Sigmoid colon (tissue), 7 donors: ENCODE data around the gene TCEAL6. TPM values are rescaled to one million over a fixed set of nuclear protein-coding genes. Genes with fewer than 3 reads are reported as not detected.
"Not testable (repeated sequence)": the region's sequence is repeated elsewhere in the genome, so short reads cannot be mapped to it uniquely, and the experiment has no call there.

Experiments
- DNase-seq: peaks from one replicate; pipeline ENCODE4 v3.0.0-alpha.2; 2019
- H3K27ac ChIP-seq, 4 donors: fragments of 200-600 bp; sonication (generic); one replicate each; pipeline ENCODE4 v1.5.1; 2016 to 2019; ENCODE audit warnings: mild to moderate bottlenecking in 1 of 4
- H3K27me3 ChIP-seq, 3 donors: fragments of 200-600 bp; sonication (generic); one replicate each; pipeline ENCODE4 v1.5.1; 2019; ENCODE audit warnings: mild to moderate bottlenecking in 1 of 3
- H3K36me3 ChIP-seq, 4 donors: fragments of 200-600 bp; sonication (generic); one replicate each; pipeline ENCODE4 v1.5.1; 2016 to 2019
- H3K4me1 ChIP-seq, 4 donors: fragments of 200-600 bp; sonication (generic); one replicate each; pipeline ENCODE4 v1.5.1; 2017 to 2019
- H3K4me3 ChIP-seq, 4 donors: fragments of 200-600 bp; sonication (generic); one replicate each; pipeline ENCODE4 v1.5.1; 2017 to 2019; ENCODE audit warnings: mild to moderate bottlenecking in 2 of 4, moderate library complexity in 1 of 4
- H3K9me3 ChIP-seq, 4 donors: fragments of 200-600 bp in 3 of 4; sonication (generic) in 3 of 4; one replicate each; pipeline versions ENCODE4 v1.5.1 to v1.6.1; 2013 to 2019
- EP300 ChIP-seq, 4 donors: sonication (generic); formaldehyde crosslinking; IDR thresholded peaks; one replicate each; pipeline ENCODE4 v1.6.1; 2017; ENCODE audit warnings: antibody characterized with exemption in 4 of 4
- POLR2A ChIP-seq, 2 donors: fragments of 450-650 bp; IDR thresholded peaks; one replicate each; pipeline ENCODE4 v1.6.1; 2016; ENCODE audit warnings: antibody characterized with exemption in 2 of 2, mild to moderate bottlenecking in 2 of 2, moderate library complexity in 2 of 2
- POLR2AphosphoS5 ChIP-seq, 4 donors: sonication (generic); formaldehyde crosslinking; IDR thresholded peaks; one replicate each; pipeline ENCODE4 v1.6.1; 2017; ENCODE audit warnings: antibody characterized with exemption in 4 of 4
- WGBS, 2 donors: extraction: QIAGEN DNeasy Blood & Tissue Kit; methylation state at CpG; one replicate each; pipeline ENCODE4 v1.1.7; 2013; 5-methylcytosine and 5-hydroxymethylcytosine counted together
- intact Hi-C: fragments of 100-400 bp; cut with DNase I; formaldehyde crosslinking; loops from one replicate; pipeline ENCODE4 v1.15.1; 2023
- polyA plus RNA-seq, 3 donors: library from polyadenylated mRNA; stranded (reverse); fragments of 200-250 nt; gene quantifications; one replicate each; pipeline ENCODE4 v1.2.3, GENCODE V29; 2013
- total RNA-seq, 4 donors: library from RNA; depleted of rRNA; stranded (reverse); fragments of >200 nt; gene quantifications; one replicate each; pipeline ENCODE4 v1.1.0, GENCODE V29; 2016
- TF ChIP-seq, protein P1 (sequence below), 4 experiments: fragments of 450-650 bp in 3 of 4; fragments of 200-600 bp in 1 of 4; IDR thresholded peaks; one replicate each; pipeline ENCODE4 v1.5.1; 2016 to 2019; ENCODE audit warnings: antibody characterized with exemption in 4 of 4, mild to moderate bottlenecking in 3 of 4, moderate library complexity in 2 of 4
- donor health status: healthy with polysubstance abuse.
- donor health status: Bipolar disorder and iron deficiency.
- donor health status: healthy.

The TCEAL6 gene
- total and polyA plus RNA-seq, 7 donors: 0.63 to 2.0 (median 1.8) TPM; not detected in 4

DNA sequence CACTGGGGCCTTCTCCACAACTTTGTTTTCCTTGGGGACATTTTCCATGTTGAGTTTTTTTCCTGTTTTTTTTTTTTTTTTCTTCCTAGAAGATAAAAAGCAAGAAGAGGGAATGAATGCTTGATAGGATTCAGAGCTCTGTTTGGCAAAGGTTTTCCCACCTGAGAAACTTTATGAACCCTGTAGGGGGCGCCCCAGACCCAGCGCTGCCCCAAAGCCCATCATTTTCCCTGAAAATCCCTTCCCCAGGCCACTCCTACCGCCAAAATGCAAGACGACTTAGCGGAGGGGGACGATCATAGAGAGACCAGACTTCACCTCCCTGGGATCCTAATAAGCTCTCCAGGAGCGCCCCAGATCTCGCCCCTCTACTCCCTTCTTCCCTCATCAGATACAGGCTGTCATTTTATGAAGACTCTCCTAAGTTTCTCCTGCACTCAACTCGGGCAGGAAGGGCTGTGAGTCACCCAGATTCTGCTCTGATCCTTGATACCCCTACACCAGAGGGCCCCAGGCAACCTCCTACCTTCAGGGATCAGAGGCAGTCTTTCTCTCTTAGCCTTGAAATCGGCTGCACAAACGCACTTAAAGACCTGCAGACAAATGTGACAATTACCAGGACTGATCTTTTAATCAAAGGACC lies 12.1 kb upstream of the TCEAL6 start:
- Histone ChIP-seq H3K27me3 (peaks cover 0 to 4% (median 3%) of the 10 kb centered on the region in 3 donors), H3K4me1 (peaks cover 0 to 7% (median 0%) of the 10 kb centered on the region in 4 donors), H3K36me3 (no peaks in the 10 kb centered on the region), H3K4me3 (no peak overlapping the region), H3K9me3 (no peaks in the 10 kb centered on the region), H3K27ac (no peak overlapping the region)
- TF ChIP-seq EP300 (IDR thresholded peaks at IDR 0.05) (no peak), POLR2AphosphoS5 (IDR thresholded peaks at IDR 0.05) (no peak), POLR2A (IDR thresholded peaks at IDR 0.05) (no peak)
- TF ChIP-seq, protein P1, sequence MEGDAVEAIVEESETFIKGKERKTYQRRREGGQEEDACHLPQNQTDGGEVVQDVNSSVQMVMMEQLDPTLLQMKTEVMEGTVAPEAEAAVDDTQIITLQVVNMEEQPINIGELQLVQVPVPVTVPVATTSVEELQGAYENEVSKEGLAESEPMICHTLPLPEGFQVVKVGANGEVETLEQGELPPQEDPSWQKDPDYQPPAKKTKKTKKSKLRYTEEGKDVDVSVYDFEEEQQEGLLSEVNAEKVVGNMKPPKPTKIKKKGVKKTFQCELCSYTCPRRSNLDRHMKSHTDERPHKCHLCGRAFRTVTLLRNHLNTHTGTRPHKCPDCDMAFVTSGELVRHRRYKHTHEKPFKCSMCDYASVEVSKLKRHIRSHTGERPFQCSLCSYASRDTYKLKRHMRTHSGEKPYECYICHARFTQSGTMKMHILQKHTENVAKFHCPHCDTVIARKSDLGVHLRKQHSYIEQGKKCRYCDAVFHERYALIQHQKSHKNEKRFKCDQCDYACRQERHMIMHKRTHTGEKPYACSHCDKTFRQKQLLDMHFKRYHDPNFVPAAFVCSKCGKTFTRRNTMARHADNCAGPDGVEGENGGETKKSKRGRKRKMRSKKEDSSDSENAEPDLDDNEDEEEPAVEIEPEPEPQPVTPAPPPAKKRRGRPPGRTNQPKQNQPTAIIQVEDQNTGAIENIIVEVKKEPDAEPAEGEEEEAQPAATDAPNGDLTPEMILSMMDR (IDR thresholded peaks at IDR 0.05): no peak
- intact Hi-C loops: no loop called here
- WGBS, 2 donors: 14 to 15% methylated on average over 11 of the region's 11 CpGs
- DNase-seq: no peak

DNA sequence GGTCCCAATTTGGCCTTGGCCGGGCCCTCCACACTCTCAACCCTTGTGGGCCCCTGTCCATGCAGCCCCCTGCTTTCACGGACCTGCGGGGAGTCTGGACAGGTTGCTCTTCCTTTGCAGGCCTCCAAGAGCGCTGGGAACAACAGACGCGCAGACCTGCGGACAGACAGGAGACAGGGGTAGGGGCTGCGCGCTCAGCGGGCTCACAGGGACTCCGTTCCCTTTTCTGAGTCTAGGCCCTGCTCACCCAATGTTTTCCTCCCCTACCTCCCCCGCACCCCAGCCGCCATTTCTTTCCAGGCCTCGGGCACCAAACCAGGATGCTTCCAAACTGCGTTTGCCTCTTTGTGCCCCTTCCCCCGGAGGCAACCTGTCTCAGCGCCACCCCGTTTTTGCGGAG lies 650 bp downstream of the TCEAL6 start:
- H3K4me1 ChIP-seq, intact Hi-C loops, H3K27me3 ChIP-seq, DNase-seq, H3K27ac ChIP-seq, H3K4me3 ChIP-seq, H3K9me3 ChIP-seq, H3K36me3 ChIP-seq: not testable (repeated sequence)
- 18 to 32% methylated on average over 19 of the region's 19 CpGs for WGBS, 2 donors

DNA sequence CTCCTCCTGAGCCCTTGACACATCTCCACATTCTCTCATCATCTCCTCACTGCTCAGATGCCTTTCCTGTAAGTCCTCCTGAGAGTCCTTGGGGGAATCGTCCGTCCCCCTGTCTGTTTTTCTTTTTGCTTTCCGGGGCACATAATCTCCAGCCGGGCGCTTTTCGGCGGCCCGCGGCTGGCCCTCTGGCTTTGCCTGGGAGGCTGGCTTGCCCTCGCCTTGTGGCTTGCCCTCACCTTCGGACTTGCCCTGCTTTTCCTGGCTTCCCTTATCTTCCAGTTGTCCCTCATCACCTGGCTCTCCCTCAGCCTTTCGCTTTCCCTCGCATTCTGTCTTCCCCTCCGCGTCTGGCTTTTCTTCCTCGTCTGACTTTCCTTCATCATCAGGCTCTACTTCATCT lies 1.4 kb downstream of the TCEAL6 start:
- H3K9me3 ChIP-seq, H3K4me3 ChIP-seq, H3K36me3 ChIP-seq, DNase-seq, H3K27ac ChIP-seq, H3K4me1 ChIP-seq, intact Hi-C loops, H3K27me3 ChIP-seq: not testable (repeated sequence)
- 59% methylated on average over 16 of the region's 16 CpGs for whole genome bisulfite sequencing, 2 donors

DNA sequence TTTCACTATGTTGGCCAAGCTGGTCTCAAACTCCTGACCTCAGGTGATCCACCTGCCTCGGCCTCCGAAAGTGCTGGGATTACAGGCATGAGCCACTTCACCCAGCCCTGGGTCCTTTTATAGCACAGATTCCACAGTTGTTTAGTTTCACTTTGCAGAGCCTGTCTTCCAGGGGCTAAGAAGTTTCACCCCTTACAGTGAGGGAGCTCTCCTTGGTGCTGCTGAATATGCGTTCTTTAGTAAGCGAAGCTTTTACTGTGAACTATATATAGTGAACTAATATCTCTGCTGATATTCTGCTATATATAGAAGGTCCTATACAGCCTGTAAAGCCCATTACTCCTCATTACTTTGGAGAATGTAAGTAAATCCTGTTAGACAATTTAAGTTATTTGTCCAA lies 4.2 kb downstream of the TCEAL6 start:
- no peaks in the 10 kb centered on the region for H3K9me3 ChIP-seq
- intact Hi-C loops: no loop called here
- H3K36me3 ChIP-seq: no peaks in the 10 kb centered on the region
- peaks cover 0 to 4% (median 0%) of the 10 kb centered on the region in 3 donors for H3K27me3 ChIP-seq
- DNase-seq: no peak
- WGBS, 2 donors: 37 to 50% methylated on average over 4 of the region's 4 CpGs
- no peak overlapping the region for H3K4me3 ChIP-seq
- H3K27ac ChIP-seq: no peak overlapping the region
- no peaks in the 10 kb centered on the region for H3K4me1 ChIP-seq
- TF ChIP-seq, protein P1 (IDR thresholded peaks at IDR 0.05): no peak
- TF ChIP-seq POLR2A (IDR thresholded peaks at IDR 0.05) (no peak), EP300 (IDR thresholded peaks at IDR 0.05) (no peak)

DNA sequence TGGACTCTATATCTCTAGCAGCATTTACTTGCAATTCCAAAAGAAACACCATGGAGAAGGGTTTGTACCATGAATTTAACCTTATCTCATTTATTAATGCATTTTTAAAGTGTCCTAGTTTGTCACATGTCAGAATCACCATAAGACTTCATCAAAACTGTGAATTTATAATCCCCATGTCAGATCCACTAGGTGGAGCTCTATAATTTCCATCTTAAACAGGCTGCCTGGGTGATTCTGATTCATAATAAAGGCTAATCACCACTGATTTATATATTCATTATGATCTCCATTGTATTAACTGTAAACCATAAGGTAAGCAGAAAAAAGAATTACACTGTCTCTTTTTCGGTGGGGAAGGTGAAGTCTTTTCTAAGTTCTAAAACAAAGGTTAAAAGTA lies 12.8 kb downstream of the TCEAL6 start:
- no peak for DNase-seq
- no peak overlapping the region for H3K27ac ChIP-seq
- 56 to 76% methylated on average over 1 of the region's 1 CpG for whole genome bisulfite sequencing, 2 donors
- H3K27me3 ChIP-seq: peaks cover 0 to 3% (median 0%) of the 10 kb centered on the region in 3 donors
- H3K36me3 ChIP-seq: no peaks in the 10 kb centered on the region
- no peak overlapping the region for H3K4me3 ChIP-seq
- TF ChIP-seq POLR2A (IDR thresholded peaks at IDR 0.05): no peak
- no peak for TF ChIP-seq POLR2AphosphoS5 (IDR thresholded peaks at IDR 0.05)
- TF ChIP-seq, protein P1 (IDR thresholded peaks at IDR 0.05): no peak
- no peak for TF ChIP-seq EP300 (IDR thresholded peaks at IDR 0.05)
- no peaks in the 10 kb centered on the region for H3K9me3 ChIP-seq
- peaks cover 0 to 8% (median 0%) of the 10 kb centered on the region in 4 donors for H3K4me1 ChIP-seq
- intact Hi-C loops: loop anchor here (10.0 kb wide), 1 partner anchor 195 kb away; the partner anchor contains the start of gene ZMAT1

DNA sequence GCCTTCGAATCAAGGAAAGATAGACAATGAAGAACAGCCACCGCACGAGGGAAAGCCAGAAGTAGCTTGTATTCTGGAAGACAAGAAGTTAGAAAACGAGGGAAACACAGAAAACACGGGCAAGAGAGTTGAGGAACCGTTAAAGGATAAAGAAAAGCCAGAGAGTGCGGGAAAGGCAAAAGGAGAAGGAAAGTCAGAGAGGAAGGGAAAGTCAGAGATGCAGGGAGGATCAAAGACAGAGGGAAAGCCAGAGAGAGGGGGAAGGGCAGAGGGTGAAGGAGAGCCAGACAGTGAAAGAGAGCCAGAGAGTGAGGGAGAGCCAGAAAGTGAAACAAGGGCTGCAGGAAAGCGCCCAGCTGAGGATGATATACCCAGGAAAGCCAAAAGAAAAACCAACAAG lies 15.4 kb downstream of the TCEAL6 start:
- TF ChIP-seq POLR2AphosphoS5 (IDR thresholded peaks at IDR 0.05) (no peak), EP300 (IDR thresholded peaks at IDR 0.05) (no peak), POLR2A (IDR thresholded peaks at IDR 0.05) (no peak)
- TF ChIP-seq, protein P1 (IDR thresholded peaks at IDR 0.05): no peak
- 52 to 53% methylated on average over 8 of the region's 8 CpGs for WGBS, 2 donors
- no peak for DNase-seq
- H3K4me3 ChIP-seq: no peak overlapping the region
- H3K27ac ChIP-seq: peak overlapping the region; percentile 62 to 76 (median 76)
- peaks cover 0 to 8% (median 0%) of the 10 kb centered on the region in 4 donors for H3K4me1 ChIP-seq
- H3K27me3 ChIP-seq: peaks cover 0 to 3% (median 0%) of the 10 kb centered on the region in 3 donors
- intact Hi-C loops: loop anchor here (10.0 kb wide), 1 partner anchor 192 kb away; the partner anchor contains the start of gene ZMAT1
- no peaks in the 10 kb centered on the region for H3K36me3 ChIP-seq
- H3K9me3 ChIP-seq: no peaks in the 10 kb centered on the region

DNA sequence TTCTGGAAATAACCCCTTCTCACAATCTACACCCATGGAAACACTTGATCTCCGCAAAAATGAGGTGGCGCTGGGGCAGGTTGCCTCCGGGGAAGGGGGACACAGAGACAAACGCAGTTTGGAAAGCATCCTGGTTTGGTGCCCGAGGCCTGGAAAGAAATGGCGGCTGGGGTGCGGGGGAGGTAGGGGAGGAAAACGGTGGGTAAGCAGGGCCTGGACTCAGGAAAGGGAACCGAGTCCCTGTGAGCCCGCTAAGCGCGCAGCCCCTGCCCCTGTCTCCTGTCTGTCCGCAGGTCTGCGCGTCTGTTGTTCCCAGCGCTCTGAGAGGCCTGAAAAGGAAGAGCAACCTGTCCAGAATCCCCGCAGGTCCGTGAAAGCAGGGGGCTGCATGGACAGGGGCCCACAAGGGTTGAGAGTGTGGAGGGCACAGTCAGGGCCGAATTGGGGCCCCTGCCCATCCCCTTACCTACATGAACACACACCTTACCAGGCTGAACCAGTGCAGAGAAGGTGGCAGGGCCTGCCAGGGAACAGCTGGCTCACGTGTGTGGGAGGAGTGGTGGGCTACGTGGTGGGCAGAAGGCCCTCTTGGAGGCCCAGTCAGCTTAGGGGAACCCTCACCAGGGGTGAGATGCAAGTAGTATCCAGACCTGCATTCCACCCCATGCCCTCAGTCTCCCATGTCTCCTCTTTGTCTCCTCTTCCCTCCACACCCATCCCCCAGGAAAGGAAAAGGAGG lies 16.0 kb downstream of the TCEAL6 start:
- H3K27ac ChIP-seq: peak overlapping the region; percentile 62 to 76 (median 76)
- intact Hi-C loops: loop anchor here (10.0 kb wide), 1 partner anchor 191 kb away; the partner anchor contains the start of gene ZMAT1
- 20 to 29% methylated on average over 21 of the region's 21 CpGs for WGBS, 2 donors

More for the DNA sequence above, 16.0 kb downstream of the TCEAL6 start:
- not testable (repeated sequence) for H3K4me1 ChIP-seq, DNase-seq, H3K36me3 ChIP-seq, H3K27me3 ChIP-seq, H3K9me3 ChIP-seq
- peak overlapping the region; percentile 29 to 45 (median 41) for H3K4me3 ChIP-seq
